ENCODE results near the gene ARHGDIG.
A peak's percentile ranks its signal among the peaks of the same experiment; 100 is the strongest.
"Not testable (repeated sequence)": the region's sequence is repeated elsewhere in the genome, so short reads cannot be mapped to it uniquely, and the experiment has no call there.

The ARHGDIG gene

GRCh38 chr16:280552-280951, at the start of gene ARHGDIG:
Gene ARHGDIG, plus strand, starts transcription at chr16:280591. Its CDS starts 90 bp downstream, at chr16:280681.
- no peak for DNase-seq

GRCh38 chr16:230949-231348, 49.4 kb upstream of the ARHGDIG start:
- DNase-seq, result no peak

GRCh38 chr16:234468-235305, 45.7 kb upstream of the ARHGDIG start, which contains the start of gene FAM234A:
Gene FAM234A, plus strand, starts transcription at chr16:234821. Its CDS starts 19,593 bp downstream, at chr16:254414.
- peak; percentile 86 for DNase-seq

- no peak for DNase-seq
Observed at GRCh38 chr16:239948-240277, 40.5 kb upstream of the ARHGDIG start.

- no peak for DNase-seq
Observed at GRCh38 chr16:240559-240958, 39.8 kb upstream of the ARHGDIG start.

- DNase-seq, result no peak
Observed at GRCh38 chr16:242281-242680, 38.1 kb upstream of the ARHGDIG start.

- DNase-seq, result no peak
Observed at GRCh38 chr16:243348-243747, 37.0 kb upstream of the ARHGDIG start.

GRCh38 chr16:245105-245504, 35.3 kb upstream of the ARHGDIG start:
- DNase-seq, result no peak

GRCh38 chr16:247027-247426, 33.4 kb upstream of the ARHGDIG start:
- no peak for DNase-seq

GRCh38 chr16:249431-249830, 31.0 kb upstream of the ARHGDIG start:
- no peak for DNase-seq

- DNase-seq, result no peak
Observed at GRCh38 chr16:252366-253337, 27.7 kb upstream of the ARHGDIG start.

GRCh38 chr16:253833-254232, 26.6 kb upstream of the ARHGDIG start:
- DNase-seq, result no peak

- DNase-seq, result no peak
Observed at GRCh38 chr16:254461-254860, 25.9 kb upstream of the ARHGDIG start.

GRCh38 chr16:255183-255582, 25.2 kb upstream of the ARHGDIG start:
- DNase-seq, result no peak

- not testable (repeated sequence) for DNase-seq
Observed at GRCh38 chr16:258091-258490, 22.3 kb upstream of the ARHGDIG start.

- DNase-seq, result no peak
Observed at GRCh38 chr16:259226-259625, 21.2 kb upstream of the ARHGDIG start.

GRCh38 chr16:259814-260253, 20.6 kb upstream of the ARHGDIG start:
- no peak for DNase-seq

- DNase-seq, result no peak
Observed at GRCh38 chr16:260326-260725, 20.1 kb upstream of the ARHGDIG start.

- DNase-seq, result no peak
Observed at GRCh38 chr16:261031-261691, 19.2 kb upstream of the ARHGDIG start.

GRCh38 chr16:262121-262745, 18.2 kb upstream of the ARHGDIG start:
- no peak for DNase-seq

- DNase-seq, result no peak
Observed at GRCh38 chr16:263182-263774, 17.1 kb upstream of the ARHGDIG start.

- no peak for DNase-seq
Observed at GRCh38 chr16:263944-264343, 16.4 kb upstream of the ARHGDIG start.

All from T1000 (cell line).